Stimulated activated CD4-positive, alpha-beta T cell treated with anti-CD3 and anti-CD28 coated beads, Interleukin-12 subunit alpha, Interleukin-12 subunit beta, amount 100 ng/mL, for 48 hours (primary cell): ENCODE data around the gene CHMP1A.
"Not testable (repeated sequence)": the region's sequence is repeated elsewhere in the genome, so short reads cannot be mapped to it uniquely, and the experiment has no call there.

Experiments
- DNase-seq, 3 donors: peaks; one replicate each; pipeline ENCODE4 v3.0.0-alpha.2; 2020; ENCODE audit warnings: low read depth in 2 of 3, low spot score in 1 of 3

Gene CHMP1A

DNA sequence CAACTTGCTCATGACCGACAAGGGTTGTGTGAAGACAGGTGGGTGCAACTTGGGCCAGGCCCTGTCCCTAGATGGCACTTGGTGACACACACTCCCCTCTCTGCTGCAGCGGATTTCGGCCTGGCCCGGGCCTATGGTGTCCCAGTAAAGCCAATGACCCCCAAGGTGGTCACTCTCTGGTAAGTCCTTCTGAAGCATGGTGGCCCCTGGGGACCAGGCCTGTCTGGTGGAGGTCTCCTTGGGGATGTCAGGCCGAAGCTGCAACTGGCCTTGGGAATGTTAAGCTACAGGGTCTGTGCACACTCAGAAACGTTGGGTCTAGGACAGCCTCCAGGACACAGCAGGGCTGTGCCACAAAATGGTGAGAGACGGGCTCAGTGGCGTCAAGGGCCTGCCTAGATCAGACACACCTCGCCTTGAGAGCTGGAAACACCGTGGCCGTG is 35.8 kb upstream of the CHMP1A start:
- DNase-seq: no peak

DNA sequence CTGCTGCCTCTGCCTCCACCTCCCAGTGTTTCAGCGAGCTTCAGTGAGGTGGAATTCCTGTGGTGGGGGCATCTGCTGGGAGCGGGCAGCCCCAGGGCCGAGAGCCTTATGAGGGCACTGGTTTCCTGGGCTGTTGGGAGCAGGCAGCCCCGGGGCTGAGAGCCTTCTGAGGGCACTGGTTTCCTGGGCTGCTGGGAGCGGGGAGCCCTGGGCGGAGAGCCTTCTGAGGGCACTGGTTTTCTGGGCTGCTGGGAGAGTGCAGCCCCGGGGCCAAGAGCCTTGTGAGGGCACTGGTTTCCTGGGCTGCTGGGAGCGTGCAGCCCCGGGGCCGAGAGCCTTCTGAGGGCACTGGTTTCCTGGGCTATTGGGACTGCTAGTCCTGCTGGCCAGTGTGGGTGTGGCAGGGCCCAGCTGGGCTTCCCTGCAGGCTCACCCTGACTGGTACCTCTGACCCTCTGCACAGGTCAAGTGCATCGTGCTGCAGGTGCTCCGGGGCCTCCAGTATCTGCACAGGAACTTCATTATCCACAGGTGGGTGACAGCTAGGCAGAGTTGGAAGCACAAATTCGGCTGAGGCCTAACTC is 34.6 kb upstream of the CHMP1A start:
- no peak for DNase-seq

DNA sequence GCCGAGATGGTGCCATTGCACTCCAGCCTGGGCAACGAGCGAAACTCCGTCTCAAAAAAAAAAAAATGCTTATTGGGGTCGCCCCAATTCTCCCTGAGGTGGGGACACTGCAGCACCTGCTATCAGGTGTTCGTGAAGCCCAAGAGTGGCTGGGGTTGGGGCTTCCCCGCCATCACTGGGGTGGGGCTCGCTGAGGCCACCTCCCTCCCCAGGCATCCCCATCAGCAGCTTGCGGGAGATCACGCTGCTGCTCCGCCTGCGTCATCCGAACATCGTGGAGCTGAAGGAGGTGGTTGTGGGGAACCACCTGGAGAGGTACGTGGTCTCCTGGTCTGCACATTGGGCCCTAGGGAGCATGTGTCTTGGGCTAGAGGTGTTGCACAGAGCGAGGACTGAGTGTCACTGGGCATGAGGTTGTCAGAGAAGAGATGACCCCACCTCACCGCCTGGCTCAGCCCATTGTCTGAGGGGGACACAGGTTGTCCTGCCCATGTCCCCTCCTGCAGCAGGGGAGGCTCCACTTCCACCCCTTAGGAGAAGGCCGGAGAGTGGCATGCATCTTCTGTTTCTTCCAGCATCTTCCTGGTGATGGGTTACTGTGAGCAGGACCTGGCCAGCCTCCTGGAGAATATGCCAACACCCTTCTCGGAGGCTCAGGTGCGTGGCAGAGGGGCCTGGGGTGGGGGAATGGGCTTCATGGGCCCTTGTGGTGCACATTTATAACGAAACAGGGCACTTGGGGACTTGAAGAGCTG is 33.9 kb upstream of the CHMP1A start:
- no peak for DNase-seq

DNA sequence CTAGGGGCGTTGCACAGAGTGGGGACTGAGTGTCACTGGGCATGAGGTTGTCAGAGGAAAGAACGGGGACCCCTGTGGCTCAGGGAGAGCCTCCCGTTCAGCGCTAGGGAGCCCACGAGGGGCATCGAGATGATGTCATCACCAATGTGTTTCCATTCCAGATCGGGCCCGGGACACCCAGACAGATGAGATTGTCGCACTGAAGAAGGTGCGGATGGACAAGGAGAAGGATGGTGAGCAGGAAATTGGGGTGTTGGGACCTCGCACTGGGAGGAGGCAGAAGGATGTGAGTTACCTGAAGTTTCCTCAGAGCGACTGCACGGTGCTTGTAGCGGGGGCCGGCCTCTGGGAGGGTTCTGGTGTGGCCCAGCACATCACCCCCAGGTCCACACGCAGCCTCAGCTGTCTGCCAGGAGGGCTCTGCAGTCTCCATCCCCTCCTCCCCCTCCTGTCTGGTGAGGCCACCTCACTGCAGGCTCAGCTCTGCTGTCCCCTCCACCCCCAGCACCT is 32.9 kb upstream of the CHMP1A start:
- DNase-seq: no peak

DNA sequence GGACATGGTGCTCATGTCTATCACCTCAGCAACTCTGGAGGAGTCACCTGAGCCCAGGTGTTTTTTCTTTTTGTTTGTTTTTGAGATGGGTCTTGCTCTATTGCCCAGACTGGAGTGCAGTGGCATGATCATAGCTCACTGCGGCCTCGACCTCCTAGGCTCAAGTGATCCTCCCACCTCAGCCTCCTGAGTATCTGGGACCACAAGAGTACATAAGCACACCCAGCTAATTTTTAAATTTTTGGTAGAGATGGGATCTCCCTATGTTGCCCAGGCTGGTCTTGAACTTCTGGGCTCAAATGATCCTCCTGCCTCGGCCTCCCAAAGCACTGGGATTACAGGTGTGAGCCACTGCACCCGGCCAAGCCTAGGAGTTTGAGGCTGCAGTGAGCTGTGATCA is 32.1 kb upstream of the CHMP1A start:
- DNase-seq: not testable (repeated sequence)

DNA sequence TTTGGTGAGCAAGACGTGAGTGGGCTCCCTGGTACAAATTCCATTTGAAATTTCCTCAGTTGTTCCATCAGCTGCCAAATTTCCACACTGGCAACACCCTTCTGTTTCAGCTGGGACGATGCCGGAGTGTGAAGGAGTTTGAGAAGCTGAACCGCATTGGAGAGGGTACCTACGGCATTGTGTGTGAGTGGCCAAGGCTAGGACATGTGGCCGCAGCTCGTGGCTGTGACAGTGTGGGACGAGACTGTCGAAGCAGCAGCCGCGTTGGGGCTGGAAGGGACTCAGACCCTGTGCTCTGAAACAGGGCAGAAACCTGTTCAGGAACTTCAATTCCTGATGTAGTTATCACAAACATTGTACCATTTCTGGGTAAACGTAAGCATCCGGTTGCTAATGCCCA is 31.6 kb upstream of the CHMP1A start:
- no peak for DNase-seq

DNA sequence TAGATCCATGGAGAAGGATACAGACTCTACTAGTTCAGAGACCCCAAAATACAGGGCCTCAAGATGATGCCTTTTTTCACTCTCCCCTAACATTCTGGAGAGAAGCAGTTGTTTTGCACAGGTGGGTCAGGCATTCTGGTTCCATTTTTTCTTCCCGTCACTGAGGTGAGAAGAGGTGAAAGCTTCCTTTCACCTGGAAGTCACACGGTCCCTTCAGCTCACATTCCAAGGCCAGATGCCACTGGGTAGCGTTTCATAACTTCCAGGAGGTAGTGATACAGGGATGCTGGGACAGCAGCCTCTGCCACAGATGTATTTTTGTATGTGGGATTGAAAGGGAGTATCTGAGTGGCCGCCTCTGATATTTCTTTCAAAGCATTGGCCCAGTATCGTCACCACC is 30.9 kb upstream of the CHMP1A start:
- DNase-seq: no peak

DNA sequence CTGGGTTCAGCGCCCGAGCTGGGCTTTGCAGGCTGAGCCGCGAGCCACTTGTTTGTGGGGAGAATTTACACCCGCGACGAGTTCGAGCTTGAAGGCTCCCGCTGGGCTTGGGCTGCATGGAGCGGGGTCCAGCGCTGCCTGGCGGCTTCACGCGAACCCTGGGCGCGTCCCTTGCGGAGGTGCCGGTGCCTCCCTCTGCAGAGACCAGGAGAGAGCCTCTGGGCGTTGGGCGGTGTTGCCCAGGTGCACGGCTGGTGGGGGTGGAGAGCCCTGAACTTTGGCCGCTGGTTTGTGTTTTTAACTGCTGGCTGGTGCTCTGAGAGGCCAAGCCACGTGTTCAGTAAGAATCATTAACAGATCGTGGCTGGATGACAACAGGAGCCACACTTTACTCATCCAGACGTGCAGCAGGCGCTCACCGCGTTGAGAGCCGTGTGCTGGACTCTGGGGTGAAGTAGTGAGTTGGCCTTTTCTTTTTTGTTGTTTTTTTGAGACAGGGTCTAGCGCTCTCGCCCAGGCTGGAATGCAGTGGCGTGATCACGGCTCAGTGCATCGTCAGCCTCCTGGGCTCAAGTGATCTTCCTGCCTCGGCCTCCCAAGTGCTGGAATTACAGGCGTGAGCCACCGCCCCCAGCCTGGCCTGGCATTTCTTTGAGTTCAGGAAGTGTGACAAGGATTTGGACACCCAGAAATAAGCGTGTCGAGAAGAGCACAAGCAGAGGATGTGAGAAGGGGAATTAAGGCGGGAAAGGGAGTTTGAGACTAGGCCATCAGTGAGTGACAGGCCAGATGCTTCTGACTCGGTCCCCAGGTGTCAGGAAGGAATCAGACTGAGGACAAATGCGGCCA is 29.8 kb upstream of the CHMP1A start:
- no peak for DNase-seq

DNA sequence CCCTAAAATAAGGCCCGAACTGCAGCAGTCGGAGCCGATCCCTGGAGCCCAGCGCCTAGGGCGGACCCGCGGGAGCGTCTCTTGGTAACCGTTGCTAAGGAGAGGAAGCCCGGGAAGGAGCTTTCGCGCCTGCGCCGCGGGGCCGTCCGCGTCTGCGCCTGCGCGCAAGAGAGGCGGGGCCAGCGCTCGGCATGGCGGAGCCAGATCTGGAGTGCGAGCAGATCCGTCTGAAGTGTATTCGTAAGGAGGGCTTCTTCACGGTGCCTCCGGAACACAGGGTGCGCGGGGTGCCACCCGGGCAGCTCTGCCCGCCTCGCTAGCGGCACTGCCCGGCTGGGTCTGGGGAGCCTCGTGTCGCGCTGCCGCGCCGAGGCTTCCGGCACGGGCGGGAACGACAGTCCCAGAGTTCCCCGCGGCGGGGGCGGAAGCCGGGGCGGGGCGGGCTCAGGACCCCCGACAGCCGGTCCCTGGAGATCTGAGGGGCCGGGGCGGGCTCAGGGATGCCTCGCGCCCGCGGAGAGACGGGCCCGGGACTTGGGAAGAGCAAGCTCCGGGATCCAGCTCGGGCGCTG is 29.1 kb upstream of the CHMP1A start, which contains the start of gene CDK10:
TSS of gene CDK10 (plus strand) at position 170 of the 572 bp plus-strand sequence. CDS start at position 192, 22 bp downstream.
- DNase-seq: peak; percentile 85 to 91 (median 88)

DNA sequence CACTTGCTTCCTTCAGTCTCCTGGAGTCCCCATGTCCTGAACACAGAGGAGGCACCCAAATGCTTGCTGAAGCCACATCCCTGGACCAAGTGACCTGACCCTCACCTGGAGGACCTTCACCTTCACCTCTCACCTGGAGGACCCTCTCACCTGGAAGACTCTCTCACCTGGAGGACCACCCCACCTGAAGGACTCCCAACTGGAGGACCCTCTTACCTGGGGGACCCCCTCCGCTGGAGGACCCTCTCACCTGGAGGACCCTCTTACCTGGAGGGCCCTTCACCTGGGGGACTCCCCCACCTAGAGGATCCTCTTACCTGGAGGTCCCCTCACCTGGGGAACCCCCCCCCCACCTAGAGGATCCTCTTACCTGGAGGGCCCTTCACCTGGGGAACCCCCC is 28.4 kb upstream of the CHMP1A start:
- DNase-seq: no peak

DNA sequence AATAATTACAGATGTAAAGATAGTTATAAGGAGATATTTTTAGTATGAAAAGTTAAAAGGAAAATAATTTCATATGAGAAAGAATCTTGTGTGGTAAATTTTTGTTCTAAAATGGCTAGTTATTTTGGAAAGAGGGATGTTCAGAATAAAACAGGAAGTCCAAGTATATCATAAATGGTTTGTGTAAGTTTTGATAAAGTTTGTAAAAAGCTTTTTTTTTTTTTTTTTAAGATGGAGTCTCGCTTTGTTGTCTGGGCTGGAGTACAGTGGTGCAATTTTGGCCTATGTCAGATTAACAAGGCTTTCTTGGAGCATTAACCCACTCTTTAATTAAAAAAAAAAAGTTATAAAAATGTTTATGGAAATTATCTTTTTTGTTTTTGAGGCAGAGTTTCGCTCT is 20.8 kb upstream of the CHMP1A start:
- DNase-seq: no peak

DNA sequence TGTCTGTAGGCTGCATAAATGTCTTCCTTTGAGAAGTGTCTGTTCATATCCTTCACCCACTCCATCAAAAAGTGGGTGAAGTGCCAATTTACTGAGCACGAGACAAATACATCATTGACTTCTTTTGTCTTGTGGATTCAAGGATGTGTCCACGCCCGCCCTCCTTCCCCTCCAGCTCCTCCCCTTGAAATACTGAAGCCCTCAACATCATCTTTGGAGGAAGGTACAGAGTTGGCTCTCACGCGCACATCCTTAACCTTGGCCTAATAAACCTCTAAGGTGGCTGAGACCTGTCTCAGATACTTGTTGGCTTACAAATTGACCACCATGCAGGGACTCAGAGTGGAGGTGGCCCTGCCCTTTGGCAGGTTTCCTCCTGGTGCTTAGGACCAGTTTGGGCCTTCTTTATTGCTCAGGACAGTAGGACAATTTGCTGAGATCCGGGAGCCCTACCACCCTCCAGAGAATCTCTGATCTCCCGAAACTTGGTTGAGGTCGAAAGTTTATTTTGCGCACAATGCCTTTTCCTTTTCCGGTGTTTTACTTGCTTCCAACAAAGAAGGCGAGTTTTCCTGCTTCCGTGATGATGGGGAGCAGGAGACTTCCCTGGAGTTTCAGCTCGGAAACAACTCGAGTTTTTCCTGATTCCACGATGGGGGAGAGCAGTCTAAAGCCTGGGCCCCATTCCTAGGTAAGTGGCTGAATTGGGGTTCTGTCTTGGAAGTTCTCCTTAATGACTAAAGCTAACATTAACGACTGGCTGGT is 14.9 kb upstream of the CHMP1A start:
- DNase-seq: no peak

DNA sequence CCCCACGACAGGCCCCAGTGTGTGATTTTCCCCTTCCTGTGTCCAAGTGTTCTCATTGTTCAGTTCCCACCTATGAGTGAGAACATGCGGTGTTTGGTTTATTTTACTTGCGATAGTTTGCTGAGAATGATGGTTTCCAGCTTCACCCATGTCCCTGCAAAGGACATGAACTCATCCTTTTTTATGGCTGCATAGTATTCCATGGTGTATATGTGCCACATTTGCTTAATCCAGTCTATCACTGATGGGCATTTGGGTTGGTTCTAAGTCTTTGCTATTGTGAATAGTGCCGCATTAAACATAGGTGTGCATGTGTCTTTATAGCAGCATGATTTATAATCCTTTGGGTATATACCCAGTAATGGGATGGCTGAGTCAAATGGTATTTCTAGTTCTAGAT is 14.1 kb upstream of the CHMP1A start:
- not testable (repeated sequence) for DNase-seq

DNA sequence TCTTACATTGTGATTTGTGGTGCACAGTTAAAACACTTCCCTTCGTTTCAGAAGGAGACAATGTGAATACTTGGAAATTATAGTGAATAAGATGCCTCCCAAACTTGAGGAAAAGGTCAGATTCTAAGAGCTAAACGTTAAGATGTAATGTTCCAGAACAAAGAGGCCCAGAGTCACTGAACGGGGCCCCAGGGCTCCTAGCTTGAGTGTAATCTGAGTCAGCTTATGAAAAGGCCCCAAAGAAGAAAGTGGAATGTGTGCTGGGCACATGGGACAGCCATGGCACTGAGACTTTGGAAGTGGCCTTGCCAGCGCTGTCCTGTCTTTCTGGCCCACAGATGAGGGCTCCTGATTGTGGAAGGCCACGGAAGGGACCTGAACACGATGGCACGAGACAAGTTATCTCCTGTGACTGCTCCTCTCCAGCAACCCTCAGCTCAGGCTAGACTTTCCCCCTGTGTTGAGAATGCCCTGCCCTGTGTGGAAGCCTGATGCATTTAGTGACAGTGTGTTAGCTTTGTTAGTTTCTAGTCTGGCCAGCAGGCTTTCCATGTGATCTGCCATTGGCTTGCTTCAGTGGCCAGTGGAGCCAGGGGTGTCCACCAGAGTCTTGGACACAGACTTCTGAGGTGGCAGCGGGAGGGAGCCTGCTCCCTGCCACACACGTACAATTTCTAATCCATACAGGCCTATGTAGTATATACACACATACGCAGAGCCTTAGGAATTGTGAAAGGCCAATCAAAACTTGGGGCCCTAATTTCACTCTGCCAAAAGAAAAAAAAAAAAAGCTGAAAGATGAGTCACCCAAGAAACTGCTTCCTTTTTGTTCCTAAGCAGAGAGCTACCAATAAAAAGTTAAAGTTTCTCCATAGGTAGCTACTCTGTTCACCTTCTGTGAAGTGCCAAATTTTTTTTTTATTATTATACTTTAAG is 13.3 kb upstream of the CHMP1A start:
- no peak for DNase-seq

DNA sequence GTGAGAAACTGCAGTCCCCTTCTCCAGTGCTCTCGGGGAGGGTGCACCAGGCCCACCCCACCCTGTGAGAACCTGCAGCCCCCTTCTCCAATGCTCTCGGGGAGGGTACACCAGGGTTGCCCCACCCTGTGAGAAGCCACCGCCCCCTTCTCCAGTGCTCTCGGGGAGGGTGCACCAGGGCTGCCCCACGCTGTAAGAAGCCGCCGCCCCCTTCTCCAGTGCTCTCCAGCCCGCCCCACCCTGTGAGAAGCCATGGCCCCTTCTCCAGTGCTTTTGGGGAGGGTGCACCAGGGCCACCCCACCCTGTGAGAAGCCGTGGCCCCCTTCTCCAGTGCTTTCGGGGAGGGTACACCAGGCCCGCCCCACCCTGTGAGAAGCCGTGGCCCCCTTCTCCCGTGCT is 12.2 kb upstream of the CHMP1A start:
- DNase-seq: no peak

DNA sequence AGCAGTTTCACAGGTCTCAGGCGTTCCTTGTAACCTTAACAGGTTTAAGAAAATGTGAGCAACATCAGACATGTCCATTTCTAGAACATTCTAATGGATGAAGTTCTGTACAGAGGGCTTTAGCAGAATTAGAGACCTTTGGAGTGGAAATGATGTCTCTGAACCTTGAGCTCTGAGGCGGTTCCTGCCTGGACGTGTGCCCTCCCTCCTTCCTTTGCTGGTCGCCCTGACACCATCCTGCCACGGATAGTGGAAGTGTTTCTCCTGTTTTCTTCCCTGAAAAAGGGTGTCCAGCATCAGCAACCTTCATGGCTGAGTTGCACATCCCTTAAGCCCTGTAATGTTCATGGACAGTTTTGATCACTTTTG is 11.3 kb upstream of the CHMP1A start:
- DNase-seq: no peak

DNA sequence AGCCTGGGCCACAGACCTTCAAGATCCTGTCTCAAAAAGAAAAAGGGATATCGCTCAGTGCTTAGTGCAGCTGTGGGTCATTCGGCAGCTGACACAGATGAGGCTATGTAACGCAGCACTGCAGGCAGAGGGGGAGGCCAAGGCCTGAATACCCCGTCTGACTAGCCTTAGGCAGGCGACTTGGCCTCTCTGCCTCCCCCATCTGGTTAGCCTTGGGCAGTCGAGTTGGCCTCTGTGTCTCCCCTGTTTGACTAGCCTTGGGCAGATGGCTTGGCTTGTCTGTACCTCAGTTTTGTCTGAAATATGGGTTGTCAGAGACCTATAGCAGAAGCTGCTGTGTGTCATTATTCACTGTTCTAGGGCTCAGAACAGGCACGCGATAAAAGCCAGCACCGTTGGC is 10.1 kb upstream of the CHMP1A start:
- no peak for DNase-seq

DNA sequence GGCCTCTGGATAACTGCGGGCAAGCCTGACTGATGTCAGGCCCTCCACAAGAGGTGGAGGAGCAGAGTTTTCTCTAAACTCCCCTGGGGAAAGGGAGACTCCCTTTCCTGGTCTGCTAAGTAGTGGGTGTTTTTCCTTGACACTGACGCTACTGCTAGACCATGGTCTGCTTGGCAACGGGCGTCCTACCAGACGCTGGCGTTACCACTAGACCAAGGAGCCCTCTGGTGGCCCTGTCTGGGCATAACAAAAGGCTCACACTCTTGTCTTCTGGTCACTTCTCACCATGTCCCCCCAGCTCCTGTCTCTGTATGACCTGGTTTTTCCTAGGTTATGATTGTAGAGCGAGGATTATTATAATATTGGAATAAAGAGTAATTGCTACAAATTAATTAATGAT is 9.5 kb upstream of the CHMP1A start:
- not testable (repeated sequence) for DNase-seq

DNA sequence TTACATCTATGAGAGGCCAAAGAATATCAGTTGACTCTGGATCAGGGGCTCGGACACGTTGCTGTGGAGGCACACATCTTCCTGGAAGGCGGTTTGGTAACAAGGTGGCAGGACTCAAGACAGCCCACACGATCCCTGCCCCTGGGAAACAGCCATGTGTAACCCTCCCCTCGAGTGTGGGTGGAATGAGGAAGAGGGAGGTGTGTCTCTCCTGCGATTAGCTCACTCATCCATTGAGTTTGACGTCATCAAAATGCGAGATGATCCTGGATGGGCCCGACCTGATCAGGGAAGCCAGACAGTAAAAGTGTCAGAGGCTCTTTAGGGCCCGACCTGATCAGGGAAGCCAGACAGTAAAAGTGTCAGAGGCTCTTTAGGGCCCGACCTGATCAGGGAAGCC is 6.7 kb upstream of the CHMP1A start:
- not testable (repeated sequence) for DNase-seq

DNA sequence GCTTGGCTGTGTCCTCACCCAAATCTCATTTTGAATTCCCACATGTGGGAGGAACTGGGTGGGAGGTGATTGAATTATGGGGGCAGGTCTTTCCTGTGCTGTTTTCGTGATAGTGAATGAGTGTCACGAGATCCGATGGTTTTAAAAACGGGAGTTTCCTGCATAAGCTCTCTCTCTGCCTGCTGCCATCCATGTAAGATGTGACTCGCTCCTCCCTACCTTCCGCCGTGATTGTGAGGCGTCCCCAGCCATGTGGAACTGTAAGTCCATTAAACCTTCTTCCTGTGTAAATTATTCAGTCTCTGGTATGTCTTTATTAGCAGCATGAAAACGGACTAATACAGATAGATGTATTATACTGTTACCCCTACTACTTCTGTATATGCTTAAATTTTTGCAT is 3.7 kb upstream of the CHMP1A start:
- no peak for DNase-seq
